ENCODE data around the gene DERA.

- no peak for TF ChIP-seq POLR2AphosphoS5 (IDR thresholded peaks at IDR 0.05)
- TF ChIP-seq POLR2A (IDR thresholded peaks at IDR 0.05): no peak
These were observed 159.0 kb downstream of the DERA start for GRCh38 chr12:16070113-16070512.
